ENCODE data around the gene PERCC1.

PERCC1 gene

DNA sequence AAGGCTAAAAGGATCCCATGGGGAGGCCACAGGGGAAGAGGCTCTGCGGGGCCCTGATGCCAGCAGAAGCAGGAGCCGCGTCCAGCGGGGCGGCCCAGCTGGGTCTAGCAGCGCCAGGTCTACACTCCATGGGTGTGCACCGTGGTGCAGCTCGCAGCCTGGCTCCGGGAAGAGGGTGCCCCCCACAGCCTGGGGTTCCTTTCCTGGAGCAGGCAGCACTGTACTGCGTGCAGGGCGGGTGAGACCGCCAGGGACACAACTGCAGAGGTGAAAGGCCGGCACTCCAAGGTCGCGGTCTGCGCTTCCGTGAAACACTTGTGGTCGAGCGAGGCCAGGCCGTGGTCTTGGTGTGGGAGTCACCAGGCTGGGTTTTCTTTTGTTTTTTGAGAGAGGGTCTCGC is 20.0 kb downstream of the PERCC1 start:
- H3K27ac ChIP-seq, result no peak overlapping the region
- no peak for DNase-seq (ENCODE audit: low spot score)
- TF ChIP-seq, protein P1, sequence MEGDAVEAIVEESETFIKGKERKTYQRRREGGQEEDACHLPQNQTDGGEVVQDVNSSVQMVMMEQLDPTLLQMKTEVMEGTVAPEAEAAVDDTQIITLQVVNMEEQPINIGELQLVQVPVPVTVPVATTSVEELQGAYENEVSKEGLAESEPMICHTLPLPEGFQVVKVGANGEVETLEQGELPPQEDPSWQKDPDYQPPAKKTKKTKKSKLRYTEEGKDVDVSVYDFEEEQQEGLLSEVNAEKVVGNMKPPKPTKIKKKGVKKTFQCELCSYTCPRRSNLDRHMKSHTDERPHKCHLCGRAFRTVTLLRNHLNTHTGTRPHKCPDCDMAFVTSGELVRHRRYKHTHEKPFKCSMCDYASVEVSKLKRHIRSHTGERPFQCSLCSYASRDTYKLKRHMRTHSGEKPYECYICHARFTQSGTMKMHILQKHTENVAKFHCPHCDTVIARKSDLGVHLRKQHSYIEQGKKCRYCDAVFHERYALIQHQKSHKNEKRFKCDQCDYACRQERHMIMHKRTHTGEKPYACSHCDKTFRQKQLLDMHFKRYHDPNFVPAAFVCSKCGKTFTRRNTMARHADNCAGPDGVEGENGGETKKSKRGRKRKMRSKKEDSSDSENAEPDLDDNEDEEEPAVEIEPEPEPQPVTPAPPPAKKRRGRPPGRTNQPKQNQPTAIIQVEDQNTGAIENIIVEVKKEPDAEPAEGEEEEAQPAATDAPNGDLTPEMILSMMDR (IDR thresholded peaks at IDR 0.05), result no peak
- H3K4me3 ChIP-seq, result no peak overlapping the region

DNA sequence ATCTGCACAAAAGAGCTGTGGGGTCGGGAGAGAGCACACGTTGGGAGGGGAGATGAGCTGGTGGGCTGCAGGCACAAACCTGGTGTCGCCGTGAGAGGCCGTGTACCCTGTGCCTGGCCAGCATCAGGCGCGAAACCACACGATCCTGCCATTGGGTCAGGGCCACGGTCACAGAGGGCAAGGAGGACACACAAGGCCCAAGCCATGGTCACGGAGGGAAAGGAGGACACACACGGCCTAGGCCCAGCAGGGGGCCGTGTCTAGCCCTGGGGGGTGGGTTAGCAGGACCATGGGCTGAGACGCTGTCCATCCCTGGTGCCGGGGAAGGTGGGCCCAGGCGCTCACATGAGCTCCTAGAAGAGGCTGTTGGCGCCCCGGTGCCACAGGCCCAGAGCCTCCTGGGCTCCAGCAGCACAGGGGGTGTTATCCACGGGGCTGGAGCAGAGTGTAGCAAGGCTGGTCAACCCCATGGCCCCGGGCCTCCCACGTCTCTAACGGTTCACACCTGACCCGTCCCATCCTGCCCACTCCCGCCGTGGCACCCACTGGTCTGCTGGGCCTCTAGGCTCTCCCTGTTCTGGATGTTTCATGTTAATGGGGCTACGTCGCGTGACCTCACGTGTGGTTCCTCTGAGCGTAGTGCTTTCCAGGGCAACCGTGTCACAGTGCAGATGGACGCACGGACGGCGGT is 21.0 kb downstream of the PERCC1 start:
- Histone ChIP-seq H3K4me3 (no peak overlapping the region), H3K27ac (no peak overlapping the region)
- DNase-seq (ENCODE audit: low spot score), result no peak
- TF ChIP-seq, protein P1 (IDR thresholded peaks at IDR 0.05), result no peak

DNA sequence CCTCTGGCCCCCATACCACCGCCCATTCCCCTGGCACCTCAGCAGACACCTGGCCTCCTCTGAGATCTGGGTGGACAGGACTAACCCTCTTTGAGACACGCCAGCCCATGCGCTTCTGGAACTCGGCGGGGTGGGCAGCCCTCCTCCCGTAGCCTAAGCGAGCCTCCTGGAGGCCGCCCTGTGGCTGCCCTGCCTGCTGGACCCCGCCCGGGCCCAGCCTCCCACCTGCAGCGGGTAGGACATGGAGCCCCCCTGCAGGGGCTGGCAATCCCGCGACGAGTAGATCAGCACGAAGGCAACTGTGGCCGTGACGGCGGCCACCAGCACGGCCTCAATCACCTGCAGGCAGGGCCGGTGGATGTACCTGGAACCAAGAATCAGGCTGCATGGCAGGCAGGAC is 21.7 kb downstream of the PERCC1 start:
- no peak for DNase-seq (ENCODE audit: low spot score)
- TF ChIP-seq, protein P1 (IDR thresholded peaks at IDR 0.05), result no peak
- Histone ChIP-seq H3K27ac (no peak overlapping the region), H3K4me3 (no peak overlapping the region)

DNA sequence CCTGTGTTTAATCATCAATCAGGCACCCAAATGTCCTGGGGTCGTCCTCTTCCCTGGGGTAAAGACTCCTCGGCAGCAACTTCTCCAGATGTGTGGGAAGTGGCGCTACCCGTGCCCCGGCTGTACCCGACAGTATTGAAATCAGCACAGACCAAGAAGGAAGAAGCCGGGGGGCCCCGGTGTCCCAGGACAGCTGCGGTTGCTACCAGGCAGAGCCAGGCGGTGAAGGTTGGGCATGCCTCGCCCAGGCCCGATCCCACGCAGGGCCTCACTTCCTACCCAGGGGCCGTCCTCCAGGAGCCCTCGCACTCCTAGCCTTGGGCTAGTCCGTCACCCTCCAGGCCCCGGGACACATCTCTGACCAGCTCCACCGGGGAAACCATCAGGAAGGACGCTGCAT is 22.4 kb downstream of the PERCC1 start:
- Histone ChIP-seq H3K27ac (no peak overlapping the region), H3K4me3 (no peak overlapping the region)
- TF ChIP-seq, protein P1 (IDR thresholded peaks at IDR 0.05), result no peak
- no peak for DNase-seq (ENCODE audit: low spot score)

DNA sequence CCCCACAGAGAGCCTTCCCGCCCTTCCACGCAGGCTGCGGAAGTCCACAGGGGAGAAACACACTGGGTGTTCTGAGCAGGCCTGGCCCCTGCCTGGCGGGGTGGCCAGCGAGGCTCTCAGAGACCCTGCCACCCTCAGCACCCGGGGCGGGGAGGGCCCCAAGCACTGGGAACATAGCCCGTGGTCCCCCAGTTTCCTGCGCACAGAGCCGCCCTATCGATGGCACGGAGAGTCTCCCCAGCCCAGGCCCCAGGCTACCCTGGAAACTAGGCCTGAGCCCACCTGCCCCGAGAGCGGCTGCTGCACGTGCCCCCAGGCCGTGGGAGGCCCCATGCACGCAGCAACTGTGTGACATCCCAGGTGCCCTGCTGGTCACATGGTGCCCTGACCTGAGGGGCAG is 23.7 kb downstream of the PERCC1 start:
- Histone ChIP-seq H3K4me3 (no peak overlapping the region), H3K27ac (no peak overlapping the region)
- TF ChIP-seq, protein P1 (IDR thresholded peaks at IDR 0.05), result no peak
- DNase-seq (ENCODE audit: low spot score), result no peak

DNA sequence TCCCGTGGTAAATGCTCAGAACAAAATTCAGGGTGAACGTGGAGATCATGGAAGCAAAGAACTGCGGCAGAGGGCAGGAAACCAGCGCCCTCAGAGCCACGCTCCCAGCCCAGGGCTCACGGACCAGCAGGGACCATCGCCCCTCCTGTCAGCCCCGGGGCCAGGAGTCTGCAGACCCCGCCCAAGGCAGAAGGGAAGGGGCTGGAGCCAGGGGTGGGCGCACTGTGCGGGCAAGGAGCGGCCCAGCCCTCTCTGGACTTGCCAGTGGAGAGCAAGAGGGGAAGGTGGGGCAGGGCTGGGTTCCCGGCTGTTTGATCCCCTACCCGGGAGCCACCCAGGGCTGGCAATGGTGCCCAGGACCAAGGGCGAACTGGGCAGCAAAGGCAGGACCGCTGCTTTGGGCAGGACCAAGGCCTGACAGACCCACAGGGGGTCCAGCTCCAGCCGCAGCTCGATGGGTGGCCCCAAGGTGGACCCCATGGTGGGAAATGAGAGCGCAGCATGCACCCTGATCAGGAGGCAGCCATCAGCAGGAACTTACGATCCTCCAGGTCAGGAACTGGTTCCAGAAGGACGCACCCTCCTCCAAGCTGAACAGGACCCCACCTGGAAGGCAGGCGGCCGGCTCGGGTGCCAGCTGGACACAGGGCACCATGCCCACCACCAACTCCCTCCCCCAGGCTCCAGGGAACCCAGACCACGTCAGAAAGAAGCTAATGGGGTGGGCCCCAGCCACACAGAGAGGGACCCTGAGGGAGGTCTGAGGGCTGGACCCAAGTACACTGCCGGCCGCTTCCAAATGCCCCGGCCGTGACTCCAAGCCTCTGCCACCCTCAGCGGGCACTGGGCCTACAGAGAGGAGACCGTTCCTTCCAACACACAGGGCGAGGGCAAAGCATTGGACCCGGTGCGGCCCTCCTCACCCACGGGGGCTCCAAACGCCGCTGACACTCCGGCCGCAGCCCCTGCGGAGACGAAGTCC is 24.6 kb downstream of the PERCC1 start:
- H3K4me3 ChIP-seq, result no peak overlapping the region
- no peak for DNase-seq (ENCODE audit: low spot score)
- TF ChIP-seq, protein P1 (IDR thresholded peaks at IDR 0.05), result no peak
- H3K27ac ChIP-seq, result no peak overlapping the region

All from coronary artery (tissue), 2 donors.